Measurements from ENCODE around the gene ZNF785.
"Not testable (repeated sequence)": the region's sequence is repeated elsewhere in the genome, so short reads cannot be mapped to it uniquely, and the experiment has no call there.

ZNF785 gene

GRCh38 chr16:30565984-30566383 lies 19.5 kb downstream of the ZNF785 start:
- no peak for DNase-seq (ENCODE audit: low spot score)

GRCh38 chr16:30565526-30565925 lies 20.0 kb downstream of the ZNF785 start:
- no peak for DNase-seq (ENCODE audit: low spot score)

DNA sequence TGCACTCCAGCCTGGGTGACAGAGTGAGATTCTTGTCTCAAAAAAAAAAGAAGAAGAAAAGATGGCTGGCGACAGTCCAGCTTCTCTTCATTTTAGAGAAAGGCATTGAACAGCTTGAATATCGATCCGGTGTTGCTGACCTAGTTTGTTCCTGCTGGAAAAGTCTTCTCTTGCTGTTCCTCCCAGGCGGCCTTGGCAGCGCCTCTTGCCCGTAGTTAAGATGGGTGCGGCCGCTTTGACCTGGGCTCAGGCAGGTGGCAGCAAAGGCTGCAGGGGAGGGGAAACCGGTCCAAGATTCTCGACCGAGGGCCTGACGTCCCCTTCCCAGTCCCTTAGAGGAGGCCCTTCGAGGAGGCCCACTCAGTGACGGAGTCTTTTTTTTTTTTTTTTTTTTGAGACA lies 23.5 kb downstream of the ZNF785 start:
- no peak for DNase-seq (ENCODE audit: low spot score)

DNA sequence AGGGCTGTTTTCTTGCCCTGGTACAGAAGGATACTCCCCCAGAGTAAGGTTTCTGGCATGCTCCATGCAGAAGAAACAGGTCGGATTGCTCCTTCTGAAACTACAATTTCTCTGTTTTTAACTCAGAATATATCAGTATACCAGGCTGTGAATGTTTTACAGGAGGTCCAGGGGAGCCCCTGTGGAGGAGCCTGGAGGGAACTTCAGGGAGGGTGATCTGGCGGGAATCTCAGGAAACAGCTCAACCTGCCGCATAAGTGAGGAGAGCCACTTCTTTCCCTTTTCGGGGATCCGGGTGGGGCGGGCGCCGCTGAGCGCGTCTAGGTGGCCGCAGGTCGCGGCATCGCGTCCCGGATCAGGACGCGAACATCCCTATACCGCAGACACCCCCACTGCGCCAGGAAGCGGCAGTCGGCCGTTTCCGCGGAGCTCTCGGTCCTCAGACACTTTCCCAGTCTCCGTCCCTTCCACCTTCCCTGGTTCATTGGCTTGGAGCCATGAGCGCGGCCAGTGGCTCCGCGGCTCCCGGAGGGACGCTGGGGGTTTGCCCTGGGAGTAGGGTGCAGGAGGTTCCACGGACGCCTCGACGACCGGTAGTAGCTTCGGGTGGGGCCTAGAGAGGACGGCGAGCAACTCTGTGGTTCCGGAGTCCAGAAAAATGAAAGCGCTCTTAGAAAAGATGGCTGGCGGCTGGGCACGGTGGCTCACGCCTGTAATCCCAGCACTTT lies 24.2 kb downstream of the ZNF785 start:
- no peak for DNase-seq (ENCODE audit: low spot score)

DNA sequence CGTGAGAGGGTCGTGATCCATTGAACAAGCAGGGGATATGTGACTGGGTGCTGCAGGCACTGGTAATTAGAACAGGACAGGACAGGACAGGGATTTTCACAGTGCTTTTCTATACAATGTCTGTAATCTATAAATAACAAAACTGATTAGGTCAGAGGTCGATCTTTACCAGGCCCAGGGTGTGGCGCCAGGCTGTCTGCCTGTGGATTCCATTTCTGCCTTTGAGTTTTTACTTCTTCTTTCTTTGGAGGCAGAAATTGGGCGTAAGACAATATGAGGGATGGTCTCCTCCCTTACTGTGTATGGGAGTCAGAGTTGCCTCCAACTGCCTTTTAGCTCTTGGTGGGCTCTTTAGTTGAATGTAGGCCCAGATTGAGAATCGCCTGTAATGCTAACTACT lies 25.8 kb downstream of the ZNF785 start:
- no peak for DNase-seq (ENCODE audit: low spot score)

DNA sequence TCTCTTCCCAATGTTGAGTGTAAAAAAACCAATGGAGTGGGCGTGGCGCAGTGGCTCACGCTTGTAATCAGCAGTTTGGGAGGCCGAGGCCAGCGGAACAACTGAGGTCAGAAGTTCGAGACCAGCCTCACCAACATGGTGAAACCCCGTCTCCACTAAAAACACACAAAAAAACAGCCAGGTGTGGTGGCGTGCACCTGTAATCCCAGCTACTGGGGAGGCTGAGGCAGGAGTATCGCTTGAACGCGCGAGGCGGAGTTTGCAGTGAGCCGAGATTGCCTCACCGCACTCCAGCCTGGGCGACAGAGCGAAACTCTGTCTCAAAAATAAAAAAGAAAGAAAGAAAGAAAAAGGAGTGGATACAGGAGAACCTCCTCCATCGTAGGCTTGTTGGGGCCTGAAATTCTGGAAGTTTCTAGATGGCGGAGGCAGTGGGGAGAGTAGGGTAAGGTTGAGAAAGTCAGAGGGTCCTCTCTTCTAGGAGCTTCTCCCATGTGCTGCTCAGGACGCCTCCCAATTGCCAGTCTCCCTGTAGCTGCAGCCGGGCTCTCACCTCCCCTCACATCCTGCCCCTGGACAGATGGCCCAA lies 26.6 kb downstream of the ZNF785 start:
- no peak for DNase-seq (ENCODE audit: low spot score)

DNA sequence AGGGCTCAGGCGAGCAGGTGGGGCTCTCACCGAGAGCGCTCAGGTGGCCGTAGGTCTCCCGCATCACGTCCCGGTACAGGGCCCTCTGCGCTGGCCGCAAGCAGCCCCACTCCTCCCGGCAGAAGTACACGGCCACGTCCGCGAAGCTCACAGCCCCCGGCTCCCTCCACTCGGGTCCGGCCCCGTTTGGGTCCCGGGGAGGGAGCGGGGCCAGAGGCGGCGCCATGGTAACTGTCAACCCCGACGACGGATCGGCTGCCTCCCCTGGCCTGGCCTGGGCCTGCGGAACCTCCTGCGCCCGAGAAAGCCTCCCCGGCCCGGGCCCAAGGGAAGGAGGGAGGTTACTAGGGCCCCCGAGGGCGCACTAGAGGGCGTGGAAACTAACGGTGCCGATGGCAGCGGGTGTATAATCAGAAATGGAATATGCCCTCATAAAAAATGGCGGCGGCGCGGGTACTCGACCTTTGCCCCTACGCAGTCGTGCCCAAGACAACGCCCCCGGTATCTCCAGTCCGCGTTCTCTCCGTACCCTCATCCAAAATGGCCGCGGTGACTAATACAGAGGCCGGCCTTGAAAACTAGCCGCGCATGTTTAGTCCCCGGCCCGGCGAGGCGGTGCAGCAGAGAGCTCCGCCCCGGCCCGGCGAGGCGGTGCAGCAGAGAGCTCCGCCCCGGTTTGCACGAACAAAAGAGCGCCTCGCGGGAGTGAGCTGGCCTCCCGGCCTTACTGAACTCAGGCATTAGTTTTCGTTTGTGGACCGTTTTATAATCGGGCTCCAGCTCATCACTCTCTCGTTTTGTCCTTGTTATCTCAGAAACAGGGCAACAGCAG lies 27.3 kb downstream of the ZNF785 start, which contains the start of gene ZNF764:
TSS of gene ZNF764 (minus strand) at position 418 of the 832 bp plus-strand sequence. CDS start at position 226, 192 bp downstream.
- peak; percentile 99 for DNase-seq (ENCODE audit: low spot score)

- no peak for DNase-seq (ENCODE audit: low spot score)
Observed at GRCh38 chr16:30557707-30557956, 27.9 kb downstream of the ZNF785 start.

DNA sequence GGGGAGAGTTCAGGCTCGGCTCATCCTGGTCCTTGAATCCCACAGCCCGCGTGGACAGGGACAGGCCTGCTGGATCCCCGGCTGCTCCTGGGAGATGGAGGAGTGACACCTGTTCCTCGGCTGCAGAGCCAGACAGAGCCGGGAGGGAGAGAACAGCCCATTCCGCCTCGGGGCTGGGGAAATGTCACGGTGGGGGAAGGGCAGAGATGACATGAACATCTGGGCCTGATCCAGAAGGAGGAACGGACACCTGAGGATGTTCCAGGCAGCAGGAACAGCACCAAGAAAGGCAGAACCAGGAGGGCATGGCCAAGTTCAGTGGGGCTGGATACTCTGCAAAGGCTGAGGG lies 29.4 kb downstream of the ZNF785 start:
- no peak for DNase-seq (ENCODE audit: low spot score)

- no peak for DNase-seq (ENCODE audit: low spot score)
Observed at GRCh38 chr16:30555315-30556124, 30.0 kb downstream of the ZNF785 start.

GRCh38 chr16:30554557-30555314 lies 30.8 kb downstream of the ZNF785 start:
- no peak for DNase-seq (ENCODE audit: low spot score)

GRCh38 chr16:30553393-30553899 lies 32.1 kb downstream of the ZNF785 start:
- DNase-seq (ENCODE audit: low spot score), result no peak

DNA sequence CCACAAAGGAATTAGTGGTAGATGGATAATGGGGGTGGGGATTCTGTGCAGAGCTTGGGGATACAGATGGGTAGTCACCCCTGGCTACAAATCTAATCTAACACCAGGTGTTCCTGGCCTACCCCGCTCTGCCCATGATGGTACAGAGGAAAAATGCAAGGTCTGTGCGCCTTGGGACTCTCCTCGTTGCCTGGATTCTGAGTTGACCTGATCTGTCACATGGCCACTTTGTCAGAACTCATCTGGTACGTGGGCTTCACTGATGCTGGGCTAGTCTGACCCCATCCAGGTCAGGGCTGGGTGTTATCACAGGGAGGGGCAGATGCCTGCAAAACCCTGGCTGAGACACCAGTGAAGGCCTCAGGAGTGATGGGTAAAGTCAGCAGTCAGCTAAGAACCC lies 32.5 kb downstream of the ZNF785 start:
- DNase-seq (ENCODE audit: low spot score), result no peak

DNA sequence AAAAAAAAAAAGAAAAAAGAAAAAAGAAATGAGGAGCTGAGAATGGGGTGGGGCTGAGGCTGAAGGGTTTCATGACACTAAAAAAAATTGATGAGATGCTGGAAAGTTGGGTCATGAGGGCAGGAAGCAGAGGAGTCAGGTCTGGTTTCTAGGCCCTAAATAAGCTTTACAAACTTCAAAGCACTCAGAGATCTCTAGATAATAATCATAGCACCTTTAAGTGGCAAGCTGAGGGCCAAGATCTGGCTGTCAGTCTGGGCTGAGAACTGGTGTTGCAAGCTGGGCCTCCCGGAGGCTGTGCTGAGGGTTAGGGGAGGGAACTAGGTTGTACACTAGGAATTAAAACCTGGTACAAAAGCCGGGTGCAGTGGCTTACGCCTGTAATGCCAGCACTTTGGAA lies 33.7 kb downstream of the ZNF785 start:
- DNase-seq (ENCODE audit: low spot score), result no peak

DNA sequence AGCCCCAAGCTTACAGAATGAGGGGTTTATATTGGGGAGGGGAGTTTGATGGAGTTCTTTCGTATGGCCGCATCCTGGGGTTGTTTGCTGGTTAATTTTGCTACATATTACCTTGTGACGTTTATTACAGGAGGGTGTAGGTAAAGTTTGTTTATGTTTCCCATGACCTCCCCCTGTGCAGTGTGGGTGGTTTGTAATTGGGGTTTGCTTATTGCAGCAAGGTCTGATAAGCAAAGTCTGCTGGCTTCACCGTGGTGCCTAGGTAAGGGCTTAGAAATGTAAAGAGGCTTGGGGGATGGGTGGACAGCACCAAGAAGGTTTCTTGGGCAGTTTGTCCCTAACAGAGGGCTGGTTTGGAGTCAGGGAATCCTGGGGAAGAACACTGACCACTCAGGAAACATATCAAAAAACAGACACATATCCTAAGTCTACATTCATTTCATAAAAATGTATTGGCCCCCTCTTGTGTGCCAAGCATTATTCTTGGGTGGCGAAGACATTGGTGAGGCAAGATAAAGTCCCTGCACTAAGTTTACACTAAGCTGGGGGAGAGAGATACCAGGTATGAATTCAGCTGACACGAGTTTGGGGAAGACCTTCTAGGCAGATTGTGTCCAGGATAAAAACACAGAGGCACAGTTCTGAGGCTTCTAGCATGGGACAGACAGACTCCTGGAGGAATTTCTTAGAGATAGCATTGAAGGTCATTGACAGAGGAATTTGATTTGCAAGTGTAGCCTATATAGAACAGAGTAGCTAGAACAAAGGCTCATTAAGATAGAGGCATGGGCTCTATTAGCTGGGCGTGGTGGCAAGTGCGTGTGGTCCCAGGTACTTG lies 36.9 kb downstream of the ZNF785 start:
- DNase-seq (ENCODE audit: low spot score), result no peak

DNA sequence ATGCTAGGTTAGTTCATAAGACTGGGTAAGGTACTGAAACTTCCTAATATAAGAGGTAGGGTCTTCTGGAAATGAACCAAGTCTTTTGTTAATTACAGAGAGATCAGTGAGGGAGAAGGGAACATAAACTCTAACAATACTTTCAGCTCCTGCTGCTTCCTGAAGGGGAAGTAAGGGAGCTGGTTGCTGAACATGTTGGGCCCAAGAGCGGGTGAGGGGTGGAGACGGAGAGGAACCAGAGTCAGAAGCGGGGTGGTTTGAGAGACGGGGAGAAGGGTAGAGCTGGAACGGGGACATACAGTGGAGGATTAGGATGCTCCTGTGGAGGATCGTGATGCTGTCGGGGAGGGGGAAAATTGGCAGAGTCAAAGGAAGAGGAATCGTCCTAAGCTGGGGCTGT lies 39.4 kb downstream of the ZNF785 start:
- DNase-seq (ENCODE audit: low spot score), result no peak

DNA sequence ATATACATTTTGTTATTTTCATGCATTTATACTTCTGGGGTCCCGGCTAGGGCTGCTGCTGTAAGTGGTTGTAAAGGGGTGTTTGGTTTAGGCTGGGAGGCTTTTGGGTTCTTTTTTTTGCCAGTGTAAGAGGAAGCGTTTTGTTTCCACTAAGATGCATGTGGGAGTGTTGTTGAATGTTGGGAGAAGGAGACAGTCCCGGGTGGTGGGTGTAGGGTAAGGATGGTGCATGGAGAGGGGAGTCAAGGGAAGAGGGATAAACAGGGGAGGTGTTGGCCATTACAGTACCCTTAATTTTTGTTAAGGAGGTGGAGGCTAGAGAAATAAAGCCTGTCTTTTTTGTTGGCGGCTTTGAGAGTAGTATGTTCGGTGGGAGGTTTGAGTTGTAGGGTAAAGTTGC lies 42.4 kb downstream of the ZNF785 start:
- DNase-seq (ENCODE audit: low spot score), result no peak

DNA sequence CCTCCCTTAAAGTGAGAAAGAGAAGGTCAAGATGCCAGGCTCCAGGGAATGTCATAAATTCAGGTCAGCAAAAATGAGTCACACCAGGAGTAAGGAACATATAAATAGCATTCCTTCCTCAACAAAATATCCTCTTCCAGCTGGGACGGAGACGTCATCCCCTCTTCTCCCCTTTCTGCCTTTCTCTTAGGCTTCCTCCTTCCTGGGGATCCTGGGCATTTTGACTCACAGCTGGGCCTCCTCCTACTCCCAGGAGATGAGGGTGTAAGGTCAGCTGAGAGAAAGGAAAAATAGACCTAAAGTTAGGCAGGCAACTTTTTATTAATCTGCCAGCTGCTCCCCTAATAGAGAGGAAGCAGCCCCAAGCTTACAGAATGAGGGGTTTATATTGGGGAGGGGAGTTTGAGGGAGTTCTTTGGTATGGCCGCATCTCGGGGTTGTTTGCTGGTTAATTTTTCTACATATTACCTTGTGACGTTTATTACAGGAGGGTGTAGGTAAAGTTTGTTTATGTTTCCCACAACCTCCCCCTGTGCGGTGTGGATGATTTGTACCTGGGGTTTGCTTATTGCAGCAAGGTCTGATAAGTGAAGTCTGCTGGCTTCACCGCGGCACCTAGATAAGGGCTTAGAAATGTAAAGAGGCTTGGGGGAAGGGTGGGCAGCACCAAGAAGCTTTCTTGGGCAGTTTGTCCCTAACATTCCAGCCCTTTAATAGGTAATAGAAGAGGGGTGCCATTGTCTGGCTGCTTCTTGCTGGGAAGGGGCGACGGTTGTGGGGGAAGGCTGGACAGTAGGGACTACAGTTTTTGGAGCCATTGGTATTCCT lies 43.8 kb downstream of the ZNF785 start:
- no peak for DNase-seq (ENCODE audit: low spot score)

GRCh38 chr16:30540916-30541464 lies 44.5 kb downstream of the ZNF785 start:
- not testable (repeated sequence) for DNase-seq (ENCODE audit: low spot score)

All from pons (tissue), 1 donor.